Neural crest cell (in vitro differentiated cells): Measurements from ENCODE around the gene FILIP1L. TPM values are rescaled to one million over a fixed set of nuclear protein-coding genes. Genes with fewer than 3 reads are reported as not detected.

Experiments
- DNase-seq: peaks from one replicate; pipeline ENCODE4 v3.0.0; 2021; ENCODE audit warnings: low read depth, mixed read lengths, low spot score
- H3K27ac Mint-ChIP-seq: one replicate; pipeline ENCODE4 v1.8.0; 2021; ENCODE audit warnings: mild to moderate bottlenecking, mixed read lengths; ENCODE audit not compliant: unreplicated experiment
- H3K27me3 Mint-ChIP-seq: 2 replicates; pipeline ENCODE4 v1.8.0; 2021; ENCODE audit warnings: low read depth, mild to moderate bottlenecking, mixed read lengths
- H3K36me3 Mint-ChIP-seq: 2 replicates; pipeline ENCODE4 v1.8.0; 2021; ENCODE audit warnings: low read depth, mild to moderate bottlenecking, mixed read lengths
- H3K4me1 Mint-ChIP-seq: 2 replicates; pipeline ENCODE4 v1.8.0; 2021; ENCODE audit warnings: mixed read lengths
- H3K4me3 Mint-ChIP-seq: one replicate; pipeline ENCODE4 v1.8.0; 2021; ENCODE audit warnings: mild to moderate bottlenecking, mixed read lengths
- H3K9me3 Mint-ChIP-seq: 2 replicates; pipeline ENCODE4 v1.8.0; 2021; ENCODE audit warnings: mixed read lengths
- CTCF ChIP-seq: fragments of 200-600 bp; sonication (generic); conservative IDR thresholded peaks from 2 replicates; pipeline ENCODE4 v1.5.0; 2021; ENCODE audit warnings: antibody characterized with exemption, mild to moderate bottlenecking
- total RNA-seq: library from RNA; stranded (reverse); gene quantifications from 2 replicates; pipeline ENCODE4 v1.2.1, GENCODE V29; 2021

Gene FILIP1L
- total RNA-seq, 1 donor from 2014 or later: 9.8 TPM

GRCh38 chr3:99970198-99970597, 144.1 kb downstream of the FILIP1L start:
- Mint-ChIP-seq H3K27ac (no peak overlapping the region), H3K4me3 (no peak overlapping the region), H3K36me3 (no peaks in the 10 kb centered on the region), H3K4me1 (peaks cover 20% of the 10 kb centered on the region), H3K9me3 (no peaks in the 10 kb centered on the region), H3K27me3 (no peaks in the 10 kb centered on the region)
- no peak for TF ChIP-seq CTCF
- no peak for DNase-seq

GRCh38 chr3:99969136-99969535, 145.2 kb downstream of the FILIP1L start:
- no peak for DNase-seq
- TF ChIP-seq CTCF: no peak
- H3K27ac Mint-ChIP-seq: no peak overlapping the region
- H3K27me3 Mint-ChIP-seq: no peaks in the 10 kb centered on the region
- H3K36me3 Mint-ChIP-seq: no peaks in the 10 kb centered on the region
- no peak overlapping the region for H3K4me3 Mint-ChIP-seq
- peaks cover 20% of the 10 kb centered on the region for H3K4me1 Mint-ChIP-seq
- no peaks in the 10 kb centered on the region for H3K9me3 Mint-ChIP-seq

GRCh38 chr3:99967796-99968195, 146.5 kb downstream of the FILIP1L start:
- Mint-ChIP-seq H3K27me3 (no peaks in the 10 kb centered on the region), H3K4me3 (no peak overlapping the region), H3K27ac (no peak overlapping the region), H3K4me1 (peaks cover 19% of the 10 kb centered on the region), H3K9me3 (no peaks in the 10 kb centered on the region), H3K36me3 (no peaks in the 10 kb centered on the region)
- DNase-seq: no peak
- no peak for TF ChIP-seq CTCF

- H3K9me3 Mint-ChIP-seq: no peaks in the 10 kb centered on the region
- H3K36me3 Mint-ChIP-seq: no peaks in the 10 kb centered on the region
- no peak overlapping the region for H3K27ac Mint-ChIP-seq
- no peak for DNase-seq
- H3K4me3 Mint-ChIP-seq: no peak overlapping the region
- H3K4me1 Mint-ChIP-seq: peaks cover 16% of the 10 kb centered on the region
- TF ChIP-seq CTCF: no peak
- no peaks in the 10 kb centered on the region for H3K27me3 Mint-ChIP-seq
Measured at GRCh38 chr3:99966662-99967416, 147.5 kb downstream of the FILIP1L start.

- H3K9me3 Mint-ChIP-seq: no peaks in the 10 kb centered on the region
- H3K27ac Mint-ChIP-seq: no peak overlapping the region
- H3K4me3 Mint-ChIP-seq: no peak overlapping the region
- TF ChIP-seq CTCF: no peak
- H3K27me3 Mint-ChIP-seq: no peaks in the 10 kb centered on the region
- no peaks in the 10 kb centered on the region for H3K36me3 Mint-ChIP-seq
- DNase-seq: no peak
- peaks cover 16% of the 10 kb centered on the region for H3K4me1 Mint-ChIP-seq
Measured at GRCh38 chr3:99965681-99966408, 148.5 kb downstream of the FILIP1L start.
